ENCODE data around the gene MBP.
"Not testable (repeated sequence)": the region's sequence is repeated elsewhere in the genome, so short reads cannot be mapped to it uniquely, and the experiment has no call there.

The MBP gene

GRCh38 chr18:77021075-77021474 is 111.5 kb downstream of the MBP start:
- H3K36me3 ChIP-seq (ENCODE audit: low read depth) = peaks cover 3% of the 10 kb centered on the region; the same call in 1 of the 2 replicates
- no peak overlapping the region for H3K4me3 ChIP-seq (ENCODE audit: severe bottlenecking)
- no peak for TF ChIP-seq CTCF (IDR thresholded peaks at IDR 0.05; ENCODE audit: poor library complexity, severe bottlenecking)
- DNase-seq (ENCODE audit: low spot score) = no peak
- H3K27me3 ChIP-seq (ENCODE audit: insufficient read depth, poor library complexity, severe bottlenecking) = no peaks in the 10 kb centered on the region
- no peak for ATAC-seq (ENCODE audit: low read depth)
- no peaks in the 10 kb centered on the region for H3K9me3 ChIP-seq (ENCODE audit: severe bottlenecking)
- no peaks in the 10 kb centered on the region for H3K4me1 ChIP-seq (ENCODE audit: insufficient read depth, poor library complexity, severe bottlenecking)
- no peak overlapping the region for H3K27ac ChIP-seq (ENCODE audit: poor library complexity, severe bottlenecking)

GRCh38 chr18:77020561-77020960 is 112.0 kb downstream of the MBP start:
- Histone ChIP-seq H3K4me3 (ENCODE audit: severe bottlenecking) (no peak overlapping the region), H3K4me1 (ENCODE audit: insufficient read depth, poor library complexity, severe bottlenecking) (no peaks in the 10 kb centered on the region), H3K9me3 (ENCODE audit: severe bottlenecking) (no peaks in the 10 kb centered on the region), H3K36me3 (ENCODE audit: low read depth) (peaks cover 3% of the 10 kb centered on the region; the same call in 1 of the 2 replicates), H3K27me3 (ENCODE audit: insufficient read depth, poor library complexity, severe bottlenecking) (no peaks in the 10 kb centered on the region), H3K27ac (ENCODE audit: poor library complexity, severe bottlenecking) (no peak overlapping the region)
- no peak for DNase-seq (ENCODE audit: low spot score)
- no peak for TF ChIP-seq CTCF (IDR thresholded peaks at IDR 0.05; ENCODE audit: poor library complexity, severe bottlenecking)
- ATAC-seq (ENCODE audit: low read depth) = no peak

- no peaks in the 10 kb centered on the region for H3K4me1 ChIP-seq (ENCODE audit: insufficient read depth, poor library complexity, severe bottlenecking)
- TF ChIP-seq CTCF (IDR thresholded peaks at IDR 0.05; ENCODE audit: poor library complexity, severe bottlenecking) = no peak
- no peaks in the 10 kb centered on the region for H3K9me3 ChIP-seq (ENCODE audit: severe bottlenecking)
- no peaks in the 10 kb centered on the region for H3K27me3 ChIP-seq (ENCODE audit: insufficient read depth, poor library complexity, severe bottlenecking)
- no peak overlapping the region for H3K4me3 ChIP-seq (ENCODE audit: severe bottlenecking)
- ATAC-seq (ENCODE audit: low read depth) = no peak
- no peak for DNase-seq (ENCODE audit: low spot score)
- peaks cover 3% of the 10 kb centered on the region; the same call in 1 of the 2 replicates for H3K36me3 ChIP-seq (ENCODE audit: low read depth)
- H3K27ac ChIP-seq (ENCODE audit: poor library complexity, severe bottlenecking) = no peak overlapping the region
Observed at GRCh38 chr18:77019641-77020040, 112.9 kb downstream of the MBP start.

GRCh38 chr18:77018650-77019049 is 113.9 kb downstream of the MBP start:
- not testable (repeated sequence) for ATAC-seq (ENCODE audit: low read depth); H3K9me3 ChIP-seq (ENCODE audit: severe bottlenecking); H3K27me3 ChIP-seq (ENCODE audit: insufficient read depth, poor library complexity, severe bottlenecking); H3K36me3 ChIP-seq (ENCODE audit: low read depth); DNase-seq (ENCODE audit: low spot score); H3K4me3 ChIP-seq (ENCODE audit: severe bottlenecking); H3K4me1 ChIP-seq (ENCODE audit: insufficient read depth, poor library complexity, severe bottlenecking); H3K27ac ChIP-seq (ENCODE audit: poor library complexity, severe bottlenecking)

- no peak for TF ChIP-seq CTCF (IDR thresholded peaks at IDR 0.05; ENCODE audit: poor library complexity, severe bottlenecking)
- Histone ChIP-seq H3K27ac (ENCODE audit: poor library complexity, severe bottlenecking) (no peak overlapping the region), H3K9me3 (ENCODE audit: severe bottlenecking) (no peaks in the 10 kb centered on the region), H3K4me3 (ENCODE audit: severe bottlenecking) (no peak overlapping the region), H3K36me3 (ENCODE audit: low read depth) (peaks cover 3% of the 10 kb centered on the region; the same call in 1 of the 2 replicates), H3K4me1 (ENCODE audit: insufficient read depth, poor library complexity, severe bottlenecking) (peaks cover 6% of the 10 kb centered on the region), H3K27me3 (ENCODE audit: insufficient read depth, poor library complexity, severe bottlenecking) (no peaks in the 10 kb centered on the region)
- ATAC-seq (ENCODE audit: low read depth) = no peak
- no peak for DNase-seq (ENCODE audit: low spot score)
Observed at GRCh38 chr18:77017355-77017754, 115.2 kb downstream of the MBP start.
